ENCODE data around the gene SNRK. TPM values are rescaled to one million over a fixed set of nuclear protein-coding genes. Genes with fewer than 3 reads are reported as not detected.

Gene SNRK
- total RNA-seq, 4 donors from 2014 or later, result 74.5 to 121 (median 102) TPM

- no peak for TF ChIP-seq CTCF (IDR thresholded peaks at IDR 0.05; ENCODE audit: low read depth)
Measured at GRCh38 chr3:43290956-43291355, 4.6 kb downstream of the SNRK start.

GRCh38 chr3:43291546-43291945 is 5.2 kb downstream of the SNRK start:
- TF ChIP-seq CTCF (IDR thresholded peaks at IDR 0.05; ENCODE audit: low read depth), result no peak

GRCh38 chr3:43294975-43295374 is 8.6 kb downstream of the SNRK start:
- TF ChIP-seq CTCF (IDR thresholded peaks at IDR 0.05; ENCODE audit: low read depth), result no peak

- TF ChIP-seq CTCF (IDR thresholded peaks at IDR 0.05; ENCODE audit: low read depth), result no peak
Measured at GRCh38 chr3:43296565-43296964, 10.2 kb downstream of the SNRK start.

- no peak for TF ChIP-seq CTCF (IDR thresholded peaks at IDR 0.05; ENCODE audit: low read depth)
Measured at GRCh38 chr3:43298292-43298691, 12.0 kb downstream of the SNRK start.

GRCh38 chr3:43298761-43299160 is 12.4 kb downstream of the SNRK start:
- no peak for TF ChIP-seq CTCF (IDR thresholded peaks at IDR 0.05; ENCODE audit: low read depth)

GRCh38 chr3:43302116-43302880 is 16.0 kb downstream of the SNRK start:
- no peak for TF ChIP-seq CTCF (IDR thresholded peaks at IDR 0.05; ENCODE audit: low read depth)
